HepG2 (cell line): Measurements from ENCODE around the gene CASKIN2. TPM values are rescaled to one million over a fixed set of nuclear protein-coding genes. Genes with fewer than 3 reads are reported as not detected.

Experiments
- AKAP8 ChIP-seq: sonication (generic); formaldehyde crosslinking; IDR thresholded peaks from 2 replicates; pipeline ENCODE4 v1.5.1; 2020; ENCODE audit warnings: mild to moderate bottlenecking, missing genetic modification reagents
- CBX2 ChIP-seq, 2 experiments: fragments of 200-600 bp in 1 of 2; sonication (generic); formaldehyde crosslinking in 1 of 2; IDR thresholded peaks; 2 replicates each; pipeline versions ENCODE4 v1.7.0 to v1.8.1; 2018 to 2022; ENCODE audit warnings: low read depth in 2 of 2, low read length in 1 of 2, mild to moderate bottlenecking in 1 of 2, missing genetic modification reagents in 1 of 2
- ETV5 ChIP-seq: IDR thresholded peaks from 2 replicates; pipeline ENCODE4 v1.6.1; 2018; ENCODE audit warnings: missing biosample characterization, missing genetic modification reagents, inconsistent platforms, borderline replicate concordance
- HOXA3 ChIP-seq: sonication (generic); formaldehyde crosslinking; IDR thresholded peaks from 2 replicates; pipeline ENCODE4 v1.5.0; 2020; ENCODE audit warnings: missing genetic modification reagents
- IKZF4 ChIP-seq: sonication (generic); formaldehyde crosslinking; IDR thresholded peaks from 2 replicates; pipeline ENCODE4 v1.5.1; 2020; ENCODE audit warnings: borderline replicate concordance, mild to moderate bottlenecking, low read depth, missing genetic modification reagents; ENCODE audit errors: not compliant biosample characterization
- KDM1A ChIP-seq: IDR thresholded peaks from 2 replicates; pipeline ENCODE4 v1.6.1; 2016; ENCODE audit warnings: missing compliant biosample characterization
- REPIN1 ChIP-seq: sonication (generic); formaldehyde crosslinking; IDR thresholded peaks from 2 replicates; pipeline ENCODE4 v1.8.0; 2022; ENCODE audit warnings: missing genetic modification reagents, low read depth, mild to moderate bottlenecking, borderline replicate concordance
- SALL2 ChIP-seq: sonication (generic); formaldehyde crosslinking; IDR thresholded peaks from 2 replicates; pipeline ENCODE4 v1.8.1; 2023; ENCODE audit warnings: mild to moderate bottlenecking, missing genetic modification reagents, inconsistent platforms
- SNRNP70 ChIP-seq: fragments of 200-400 bp; formaldehyde crosslinking; IDR thresholded peaks from 2 replicates; pipeline ENCODE4 v1.6.1; 2017; ENCODE audit warnings: mild to moderate bottlenecking, low read depth, low read length, moderate library complexity
- TEAD3 ChIP-seq: optimal IDR thresholded peaks from 2 replicates; pipeline ENCODE3; 2016; ENCODE audit warnings: borderline replicate concordance
- TGIF2 ChIP-seq: IDR thresholded peaks from 2 replicates; pipeline ENCODE4 v1.6.1; 2016; ENCODE audit warnings: control low read depth, missing compliant biosample characterization
- ZNF205 ChIP-seq: IDR thresholded peaks from 2 replicates; pipeline ENCODE4 v1.6.1; 2018; ENCODE audit warnings: missing biosample characterization, missing genetic modification reagents
- ZNF329 ChIP-seq: sonication (generic); formaldehyde crosslinking; IDR thresholded peaks from 2 replicates; pipeline ENCODE4 v1.9.0; 2021; ENCODE audit warnings: low read depth, mild to moderate bottlenecking, missing genetic modification reagents
- ZNF335 ChIP-seq: sonication (generic); formaldehyde crosslinking; IDR thresholded peaks from 2 replicates; pipeline ENCODE4 v1.4.0; 2020; ENCODE audit warnings: missing genetic modification reagents
- polyA plus RNA-seq, 8 experiments: library from polyadenylated mRNA; depleted of rRNA in 3 of 8; stranded (reverse) in 7 of 8; unstranded in 1 of 8; fragments of >200 nt; fragmentation: Illumina TruSeq in 4 of 8; extraction: Trizol in 4 of 8; gene quantifications; 2 replicates each; pipeline versions ENCODE4 v1.2.1 to v1.2.3, GENCODE V29; 2011 to 2016; ENCODE audit warnings: low read depth in 4 of 8, missing spikeins in 1 of 8, mixed read lengths in 1 of 8; ENCODE audit not compliant: insufficient read depth in 1 of 8
- total RNA-seq, 5 experiments: library from RNA; depleted of rRNA; stranded (reverse); fragments of >200 nt; fragmentation: Illumina TruSeq; extraction: Trizol; gene quantifications; 2 replicates each; pipeline ENCODE4 v1.2.3, GENCODE V29; 2016; ENCODE audit warnings: low read depth in 1 of 5
- TF ChIP-seq, protein P1 (sequence below): sonication (generic); formaldehyde crosslinking; IDR thresholded peaks from 2 replicates; pipeline ENCODE4 v1.4.0; 2020; ENCODE audit warnings: low read depth, missing genetic modification reagents
- TF ChIP-seq, protein P2 (sequence below), 2 experiments: sonication (generic) in 1 of 2; formaldehyde crosslinking in 1 of 2; IDR thresholded peaks; 2 replicates each; pipeline versions ENCODE4 v1.4.0 to v1.6.1; 2016 to 2020; ENCODE audit warnings: borderline replicate concordance in 1 of 2, low read depth in 1 of 2, mild to moderate bottlenecking in 1 of 2, missing genetic modification reagents in 1 of 2
- TF ChIP-seq, protein P3 (sequence below): fragments of 450-650 bp; IDR thresholded peaks from 2 replicates; pipeline ENCODE4 v1.6.1; 2017; ENCODE audit warnings: mild to moderate bottlenecking

Gene CASKIN2
- total and polyA plus RNA-seq, 2 of the 13 experiments (the other 11 are each of a cell fraction or from before 2014, with no cell fraction given): 5.2 to 7.8 TPM

DNA sequence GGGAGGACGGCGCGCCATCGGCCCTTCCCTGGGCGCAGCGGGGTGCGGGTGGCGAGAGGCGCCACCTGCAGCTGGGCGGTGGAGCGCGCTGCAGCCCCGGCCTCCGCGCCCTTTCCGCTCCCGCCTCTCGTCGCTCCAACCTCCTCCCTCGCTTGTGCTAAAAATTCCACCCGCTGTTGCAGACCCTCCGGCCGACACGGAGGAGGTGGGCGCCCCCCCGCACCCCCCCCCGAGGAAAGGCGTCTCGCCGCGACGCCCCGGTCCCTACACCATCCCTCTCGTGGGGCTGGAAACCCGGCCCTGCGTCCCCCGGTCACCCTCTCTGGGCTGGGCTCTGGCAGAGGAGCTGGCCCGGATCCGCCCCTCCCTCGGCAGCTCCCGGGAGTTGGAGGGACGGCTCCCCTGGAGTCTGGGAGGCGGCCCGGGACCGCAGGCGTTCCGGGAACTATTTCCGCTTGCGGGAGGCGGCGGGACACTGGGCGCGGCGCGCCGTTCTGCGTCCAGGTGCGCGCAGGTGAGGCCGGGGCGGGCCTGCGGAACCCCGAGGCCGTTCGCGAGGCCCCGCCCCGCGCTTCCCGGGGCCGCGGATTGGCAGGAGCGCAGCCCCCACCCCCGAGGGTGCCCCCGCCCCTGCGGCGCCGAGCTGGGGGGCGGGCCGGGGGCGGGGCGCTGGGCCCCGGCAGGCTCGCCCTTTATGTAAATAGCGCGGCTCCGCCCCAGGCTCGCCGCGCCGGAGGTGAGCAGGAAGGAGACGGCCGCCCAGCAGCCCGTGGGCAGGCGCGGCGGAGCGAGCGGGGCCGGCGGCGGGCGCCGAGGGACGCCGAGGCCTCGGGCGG lies 9.9 kb upstream of the CASKIN2 start, which contains the start of gene LLGL2 (continued):
- TF ChIP-seq, protein P1, sequence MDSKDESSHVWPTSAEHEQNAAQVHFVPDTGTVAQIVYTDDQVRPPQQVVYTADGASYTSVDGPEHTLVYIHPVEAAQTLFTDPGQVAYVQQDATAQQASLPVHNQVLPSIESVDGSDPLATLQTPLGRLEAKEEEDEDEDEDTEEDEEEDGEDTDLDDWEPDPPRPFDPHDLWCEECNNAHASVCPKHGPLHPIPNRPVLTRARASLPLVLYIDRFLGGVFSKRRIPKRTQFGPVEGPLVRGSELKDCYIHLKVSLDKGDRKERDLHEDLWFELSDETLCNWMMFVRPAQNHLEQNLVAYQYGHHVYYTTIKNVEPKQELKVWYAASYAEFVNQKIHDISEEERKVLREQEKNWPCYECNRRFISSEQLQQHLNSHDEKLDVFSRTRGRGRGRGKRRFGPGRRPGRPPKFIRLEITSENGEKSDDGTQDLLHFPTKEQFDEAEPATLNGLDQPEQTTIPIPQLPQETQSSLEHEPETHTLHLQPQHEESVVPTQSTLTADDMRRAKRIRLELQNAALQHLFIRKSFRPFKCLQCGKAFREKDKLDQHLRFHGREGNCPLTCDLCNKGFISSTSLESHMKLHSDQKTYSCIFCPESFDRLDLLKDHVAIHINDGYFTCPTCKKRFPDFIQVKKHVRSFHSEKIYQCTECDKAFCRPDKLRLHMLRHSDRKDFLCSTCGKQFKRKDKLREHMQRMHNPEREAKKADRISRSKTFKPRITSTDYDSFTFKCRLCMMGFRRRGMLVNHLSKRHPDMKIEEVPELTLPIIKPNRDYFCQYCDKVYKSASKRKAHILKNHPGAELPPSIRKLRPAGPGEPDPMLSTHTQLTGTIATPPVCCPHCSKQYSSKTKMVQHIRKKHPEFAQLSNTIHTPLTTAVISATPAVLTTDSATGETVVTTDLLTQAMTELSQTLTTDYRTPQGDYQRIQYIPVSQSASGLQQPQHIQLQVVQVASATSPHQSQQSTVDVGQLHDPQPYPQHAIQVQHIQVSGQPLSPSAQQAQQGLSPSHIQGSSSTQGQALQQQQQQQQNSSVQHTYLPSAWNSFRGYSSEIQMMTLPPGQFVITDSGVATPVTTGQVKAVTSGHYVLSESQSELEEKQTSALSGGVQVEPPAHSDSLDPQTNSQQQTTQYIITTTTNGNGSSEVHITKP: no peak
- no peak for TF ChIP-seq IKZF4 (CRISPR knock-in tag)
- no peak; the same call in 1 of the 2 replicates for TF ChIP-seq ZNF329 (CRISPR knock-in tag)
- TF ChIP-seq CBX2 (IDR thresholded peaks at IDR 0.05; ENCODE audit: low read depth, low read length): no peak
- TF ChIP-seq CBX2 (CRISPR knock-in tag; IDR thresholded peaks at IDR 0.05; ENCODE audit: low read depth): 0 out of 2 replicates have a peak, but pooled peaks have one; percentile 22
- peak; percentile 44; the same call in 1 of the 2 replicates for TF ChIP-seq TGIF2 (CRISPR knock-in tag)
- peak; percentile 25 for TF ChIP-seq TEAD3 (CRISPR knock-in tag)
- TF ChIP-seq AKAP8 (CRISPR knock-in tag): peak; percentile 87
- TF ChIP-seq, protein P2, sequence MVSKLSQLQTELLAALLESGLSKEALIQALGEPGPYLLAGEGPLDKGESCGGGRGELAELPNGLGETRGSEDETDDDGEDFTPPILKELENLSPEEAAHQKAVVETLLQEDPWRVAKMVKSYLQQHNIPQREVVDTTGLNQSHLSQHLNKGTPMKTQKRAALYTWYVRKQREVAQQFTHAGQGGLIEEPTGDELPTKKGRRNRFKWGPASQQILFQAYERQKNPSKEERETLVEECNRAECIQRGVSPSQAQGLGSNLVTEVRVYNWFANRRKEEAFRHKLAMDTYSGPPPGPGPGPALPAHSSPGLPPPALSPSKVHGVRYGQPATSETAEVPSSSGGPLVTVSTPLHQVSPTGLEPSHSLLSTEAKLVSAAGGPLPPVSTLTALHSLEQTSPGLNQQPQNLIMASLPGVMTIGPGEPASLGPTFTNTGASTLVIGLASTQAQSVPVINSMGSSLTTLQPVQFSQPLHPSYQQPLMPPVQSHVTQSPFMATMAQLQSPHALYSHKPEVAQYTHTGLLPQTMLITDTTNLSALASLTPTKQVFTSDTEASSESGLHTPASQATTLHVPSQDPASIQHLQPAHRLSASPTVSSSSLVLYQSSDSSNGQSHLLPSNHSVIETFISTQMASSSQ (IDR thresholded peaks at IDR 0.05; ENCODE audit: low read depth): no peak
- TF ChIP-seq, protein P2 (CRISPR knock-in tag; IDR thresholded peaks at IDR 0.05; ENCODE audit: borderline replicate concordance): peak; percentile 40; the same call in 1 of the 2 replicates
- TF ChIP-seq, protein P3, sequence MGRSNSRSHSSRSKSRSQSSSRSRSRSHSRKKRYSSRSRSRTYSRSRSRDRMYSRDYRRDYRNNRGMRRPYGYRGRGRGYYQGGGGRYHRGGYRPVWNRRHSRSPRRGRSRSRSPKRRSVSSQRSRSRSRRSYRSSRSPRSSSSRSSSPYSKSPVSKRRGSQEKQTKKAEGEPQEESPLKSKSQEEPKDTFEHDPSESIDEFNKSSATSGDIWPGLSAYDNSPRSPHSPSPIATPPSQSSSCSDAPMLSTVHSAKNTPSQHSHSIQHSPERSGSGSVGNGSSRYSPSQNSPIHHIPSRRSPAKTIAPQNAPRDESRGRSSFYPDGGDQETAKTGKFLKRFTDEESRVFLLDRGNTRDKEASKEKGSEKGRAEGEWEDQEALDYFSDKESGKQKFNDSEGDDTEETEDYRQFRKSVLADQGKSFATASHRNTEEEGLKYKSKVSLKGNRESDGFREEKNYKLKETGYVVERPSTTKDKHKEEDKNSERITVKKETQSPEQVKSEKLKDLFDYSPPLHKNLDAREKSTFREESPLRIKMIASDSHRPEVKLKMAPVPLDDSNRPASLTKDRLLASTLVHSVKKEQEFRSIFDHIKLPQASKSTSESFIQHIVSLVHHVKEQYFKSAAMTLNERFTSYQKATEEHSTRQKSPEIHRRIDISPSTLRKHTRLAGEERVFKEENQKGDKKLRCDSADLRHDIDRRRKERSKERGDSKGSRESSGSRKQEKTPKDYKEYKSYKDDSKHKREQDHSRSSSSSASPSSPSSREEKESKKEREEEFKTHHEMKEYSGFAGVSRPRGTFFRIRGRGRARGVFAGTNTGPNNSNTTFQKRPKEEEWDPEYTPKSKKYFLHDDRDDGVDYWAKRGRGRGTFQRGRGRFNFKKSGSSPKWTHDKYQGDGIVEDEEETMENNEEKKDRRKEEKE: no peak
- 0 out of 2 replicates have a peak, but pooled peaks have one; percentile 39 for TF ChIP-seq KDM1A (CRISPR knock-in tag)
- TF ChIP-seq ETV5 (CRISPR knock-in tag): peak; percentile 31; the same call in 1 of the 2 replicates
- TF ChIP-seq SALL2 (CRISPR knock-in tag): peak; percentile 67
- no peak for TF ChIP-seq SNRNP70
- TF ChIP-seq HOXA3 (CRISPR knock-in tag): peak; percentile 55
- TF ChIP-seq ZNF335 (CRISPR knock-in tag): no peak
- 0 out of 2 replicates have a peak, but pooled peaks have one; percentile 22 for TF ChIP-seq REPIN1 (CRISPR knock-in tag)
- no peak for TF ChIP-seq ZNF205 (CRISPR knock-in tag)
